Measurements from ENCODE around the gene NAP1L1.
"Not testable (repeated sequence)": the region's sequence is repeated elsewhere in the genome, so short reads cannot be mapped to it uniquely, and the experiment has no call there.

The NAP1L1 gene

GRCh38 chr12:75998292-75999063 lies 86.0 kb downstream of the NAP1L1 start:
- H3K4me1 Mint-ChIP-seq, result peaks cover 29% of the 10 kb centered on the region
- no peak for DNase-seq
- H3K27ac Mint-ChIP-seq, result no peak overlapping the region
- H3K9me3 Mint-ChIP-seq, result no peaks in the 10 kb centered on the region
- no peaks in the 10 kb centered on the region for H3K27me3 Mint-ChIP-seq
- H3K4me3 Mint-ChIP-seq, result no peak overlapping the region
- no peak for ATAC-seq

- H3K4me3 Mint-ChIP-seq, result no peak overlapping the region
- DNase-seq, result no peak
- H3K9me3 Mint-ChIP-seq, result no peaks in the 10 kb centered on the region
- H3K27me3 Mint-ChIP-seq, result no peaks in the 10 kb centered on the region
- H3K4me1 Mint-ChIP-seq, result peaks cover 37% of the 10 kb centered on the region
- ATAC-seq, result no peak
- no peak overlapping the region for H3K27ac Mint-ChIP-seq
Observed at GRCh38 chr12:75997658-75998057, 86.8 kb downstream of the NAP1L1 start.

- no peak for DNase-seq
- Mint-ChIP-seq H3K4me3 (no peak overlapping the region), H3K4me1 (peaks cover 44% of the 10 kb centered on the region), H3K27ac (no peak overlapping the region), H3K9me3 (no peaks in the 10 kb centered on the region), H3K27me3 (no peaks in the 10 kb centered on the region)
- ATAC-seq, result peak; percentile 54
Observed at GRCh38 chr12:75996861-75997447, 87.5 kb downstream of the NAP1L1 start.

GRCh38 chr12:75995691-75996090 lies 88.8 kb downstream of the NAP1L1 start:
- no peaks in the 10 kb centered on the region for H3K9me3 Mint-ChIP-seq
- DNase-seq (no peak), ATAC-seq (no peak)
- no peak overlapping the region for H3K27ac Mint-ChIP-seq
- H3K27me3 Mint-ChIP-seq, result no peaks in the 10 kb centered on the region
- H3K4me3 Mint-ChIP-seq, result no peak overlapping the region
- peaks cover 52% of the 10 kb centered on the region for H3K4me1 Mint-ChIP-seq

GRCh38 chr12:75994069-75994740 lies 90.3 kb downstream of the NAP1L1 start:
- H3K4me1 Mint-ChIP-seq, result peaks cover 46% of the 10 kb centered on the region
- DNase-seq (peak; percentile 13 to 39), ATAC-seq (peak; percentile 83)
- peaks cover under 1 to 7% of the 10 kb centered on the region in 2 donors for H3K9me3 Mint-ChIP-seq
- peak overlapping the region in 1 of 2 donors; percentile 3 for H3K27ac Mint-ChIP-seq
- H3K27me3 Mint-ChIP-seq, result peaks cover 8% of the 10 kb centered on the region
- no peak overlapping the region for H3K4me3 Mint-ChIP-seq

GRCh38 chr12:75991753-75992152 lies 92.7 kb downstream of the NAP1L1 start:
- no peak for DNase-seq
- H3K4me3 Mint-ChIP-seq, result no peak overlapping the region
- H3K9me3 Mint-ChIP-seq, result peaks cover 12 to 19% of the 10 kb centered on the region in 2 donors
- H3K27ac Mint-ChIP-seq, result no peak overlapping the region
- peaks cover 40% of the 10 kb centered on the region for H3K4me1 Mint-ChIP-seq
- peaks cover 16% of the 10 kb centered on the region for H3K27me3 Mint-ChIP-seq
- peak; percentile 62 for ATAC-seq

GRCh38 chr12:75990189-75990912 lies 94.1 kb downstream of the NAP1L1 start:
- Mint-ChIP-seq H3K4me3 (no peak overlapping the region), H3K4me1 (peaks cover 54% of the 10 kb centered on the region), H3K9me3 (peaks cover 12 to 19% of the 10 kb centered on the region in 2 donors), H3K27ac (peak overlapping the region in 1 of 2 donors; percentile 12), H3K27me3 (peaks cover 16% of the 10 kb centered on the region)
- DNase-seq (no peak), ATAC-seq (no peak)

- Mint-ChIP-seq H3K9me3 (peaks cover 12 to 19% of the 10 kb centered on the region in 2 donors), H3K4me1 (peaks cover 54% of the 10 kb centered on the region), H3K27me3 (peaks cover 16% of the 10 kb centered on the region)
- ATAC-seq, H3K27ac Mint-ChIP-seq, H3K4me3 Mint-ChIP-seq, DNase-seq: not testable (repeated sequence)
Observed at GRCh38 chr12:75987709-75988108, 96.8 kb downstream of the NAP1L1 start.

Measured in stimulated activated naive CD8-positive, alpha-beta T cell treated with anti-CD3 and anti-CD28 coated beads, Interleukin-15, amount 100 ng/mL, for 72 hours (primary cell).